ENCODE measurements around the gene TMEM147.

TMEM147 gene

DNA sequence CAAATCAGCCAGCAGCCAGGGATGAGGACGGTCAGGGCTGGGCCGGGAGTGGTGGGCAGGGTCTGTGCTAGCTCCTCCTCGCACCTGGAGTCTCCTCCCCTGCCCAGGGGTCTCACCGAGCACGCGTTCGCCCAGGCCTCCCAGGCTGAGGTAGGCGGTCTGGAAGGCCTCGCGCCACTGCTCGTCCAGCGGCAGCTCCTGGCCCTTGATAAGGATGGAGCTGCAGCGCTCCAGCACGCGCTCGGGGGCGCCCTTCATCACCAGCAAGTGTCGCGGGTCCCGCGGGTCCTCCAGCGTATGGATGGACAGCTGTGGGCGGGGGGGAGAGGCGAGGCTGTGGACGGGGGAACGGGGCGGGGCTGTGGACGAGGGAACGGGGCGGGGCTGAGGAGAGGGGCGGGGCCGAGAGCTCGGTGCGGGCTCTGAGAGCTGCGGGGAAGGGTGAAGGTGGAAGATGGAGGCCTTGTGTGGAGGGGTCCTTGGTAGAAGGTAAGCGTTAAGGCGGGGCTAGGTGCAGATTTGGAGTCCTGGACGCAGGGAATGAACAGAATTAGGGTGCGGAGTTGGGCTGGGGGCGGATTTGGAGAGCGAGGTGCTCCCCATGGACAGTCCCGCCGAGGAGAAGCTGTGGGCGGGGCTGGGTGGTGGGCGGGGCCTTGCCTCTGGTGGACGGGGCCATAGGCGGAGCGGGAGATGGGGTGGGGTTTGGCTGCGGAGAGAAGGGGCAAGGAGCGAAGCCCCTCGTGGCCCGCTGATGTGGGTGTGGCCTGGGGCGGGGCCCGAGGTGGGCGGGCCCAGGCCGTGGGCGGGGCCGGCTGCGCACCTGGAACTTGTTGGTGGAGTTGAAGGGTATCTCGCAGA is 12.3 kb downstream of the TMEM147 start (continued):
- TF ChIP-seq, protein P1, sequence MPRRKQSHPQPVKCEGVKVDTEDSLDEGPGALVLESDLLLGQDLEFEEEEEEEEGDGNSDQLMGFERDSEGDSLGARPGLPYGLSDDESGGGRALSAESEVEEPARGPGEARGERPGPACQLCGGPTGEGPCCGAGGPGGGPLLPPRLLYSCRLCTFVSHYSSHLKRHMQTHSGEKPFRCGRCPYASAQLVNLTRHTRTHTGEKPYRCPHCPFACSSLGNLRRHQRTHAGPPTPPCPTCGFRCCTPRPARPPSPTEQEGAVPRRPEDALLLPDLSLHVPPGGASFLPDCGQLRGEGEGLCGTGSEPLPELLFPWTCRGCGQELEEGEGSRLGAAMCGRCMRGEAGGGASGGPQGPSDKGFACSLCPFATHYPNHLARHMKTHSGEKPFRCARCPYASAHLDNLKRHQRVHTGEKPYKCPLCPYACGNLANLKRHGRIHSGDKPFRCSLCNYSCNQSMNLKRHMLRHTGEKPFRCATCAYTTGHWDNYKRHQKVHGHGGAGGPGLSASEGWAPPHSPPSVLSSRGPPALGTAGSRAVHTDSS (tag by site-specific recombination; IDR thresholded peaks at IDR 0.05) = no peak
- no peak for TF ChIP-seq MEIS1 (CRISPR knock-in tag; IDR thresholded peaks at IDR 0.05; ENCODE audit: borderline replicate concordance)
- no peak for TF ChIP-seq ZNF596 (tag by site-specific recombination; IDR thresholded peaks at IDR 0.05)
- TF ChIP-seq KLF10 (tag by site-specific recombination; IDR thresholded peaks at IDR 0.05) = no peak; the same call in 1 of the 2 replicates
- no peak for TF ChIP-seq ZNF776 (tag by site-specific recombination; IDR thresholded peaks at IDR 0.05; ENCODE audit: borderline replicate concordance)
- no peak for TF ChIP-seq ZNF548 (tag by site-specific recombination; IDR thresholded peaks at IDR 0.05)
- no peak for TF ChIP-seq PRDM4 (tag by site-specific recombination; IDR thresholded peaks at IDR 0.05)
- no peak for TF ChIP-seq TSHZ1 (tag by site-specific recombination; IDR thresholded peaks at IDR 0.05; ENCODE audit: borderline replicate concordance)
- TF ChIP-seq ZNF426 (tag by site-specific recombination; IDR thresholded peaks at IDR 0.05) = no peak
- peak; percentile 91 for TF ChIP-seq ZSCAN16 (tag by site-specific recombination; IDR thresholded peaks at IDR 0.05)
- no peak for TF ChIP-seq SCRT1 (tag by site-specific recombination; IDR thresholded peaks at IDR 0.05; ENCODE audit: borderline replicate concordance)
- peak; percentile 29; the same call in 1 of the 2 replicates for TF ChIP-seq ZNF629 (tag by site-specific recombination; IDR thresholded peaks at IDR 0.05)
- TF ChIP-seq ZNF791 (tag by site-specific recombination; IDR thresholded peaks at IDR 0.05) = no peak
- TF ChIP-seq ZNF580 (tag by site-specific recombination; IDR thresholded peaks at IDR 0.05) = no peak
- TF ChIP-seq KLF7 (tag by site-specific recombination; IDR thresholded peaks at IDR 0.05; ENCODE audit: borderline replicate concordance) = peak; percentile 78; the same call in 1 of the 2 replicates
- no peak for TF ChIP-seq PBX3 (CRISPR knock-in tag; IDR thresholded peaks at IDR 0.05)
- TF ChIP-seq ZNF510 (tag by site-specific recombination; IDR thresholded peaks at IDR 0.05; ENCODE audit: insufficient replicate concordance) = no peak
- TF ChIP-seq, protein P2, sequence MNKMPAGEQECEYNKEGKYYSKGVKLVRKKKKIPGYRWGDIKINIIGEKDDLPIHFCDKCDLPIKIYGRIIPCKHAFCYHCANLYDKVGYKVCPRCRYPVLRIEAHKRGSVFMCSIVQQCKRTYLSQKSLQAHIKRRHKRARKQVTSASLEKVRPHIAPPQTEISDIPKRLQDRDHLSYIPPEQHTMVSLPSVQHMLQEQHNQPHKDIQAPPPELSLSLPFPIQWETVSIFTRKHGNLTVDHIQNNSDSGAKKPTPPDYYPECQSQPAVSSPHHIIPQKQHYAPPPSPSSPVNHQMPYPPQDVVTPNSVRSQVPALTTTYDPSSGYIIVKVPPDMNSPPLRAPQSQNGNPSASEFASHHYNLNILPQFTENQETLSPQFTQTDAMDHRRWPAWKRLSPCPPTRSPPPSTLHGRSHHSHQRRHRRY (tag by site-specific recombination; IDR thresholded peaks at IDR 0.05) = no peak
- TF ChIP-seq ZNF221 (tag by site-specific recombination; IDR thresholded peaks at IDR 0.05; ENCODE audit: borderline replicate concordance) = no peak
- TF ChIP-seq ZFHX2 (tag by site-specific recombination; conservative IDR thresholded peaks at IDR 0.05) = peak; percentile 93
- no peak for TF ChIP-seq GFI1B (tag by site-specific recombination; IDR thresholded peaks at IDR 0.05)
- TF ChIP-seq ZNF169 (tag by site-specific recombination; IDR thresholded peaks at IDR 0.05) = no peak
- TF ChIP-seq ZFP69B (tag by site-specific recombination; IDR thresholded peaks at IDR 0.05) = 0 out of 2 replicates have a peak, but pooled peaks have one; percentile 70
- TF ChIP-seq, protein P3, sequence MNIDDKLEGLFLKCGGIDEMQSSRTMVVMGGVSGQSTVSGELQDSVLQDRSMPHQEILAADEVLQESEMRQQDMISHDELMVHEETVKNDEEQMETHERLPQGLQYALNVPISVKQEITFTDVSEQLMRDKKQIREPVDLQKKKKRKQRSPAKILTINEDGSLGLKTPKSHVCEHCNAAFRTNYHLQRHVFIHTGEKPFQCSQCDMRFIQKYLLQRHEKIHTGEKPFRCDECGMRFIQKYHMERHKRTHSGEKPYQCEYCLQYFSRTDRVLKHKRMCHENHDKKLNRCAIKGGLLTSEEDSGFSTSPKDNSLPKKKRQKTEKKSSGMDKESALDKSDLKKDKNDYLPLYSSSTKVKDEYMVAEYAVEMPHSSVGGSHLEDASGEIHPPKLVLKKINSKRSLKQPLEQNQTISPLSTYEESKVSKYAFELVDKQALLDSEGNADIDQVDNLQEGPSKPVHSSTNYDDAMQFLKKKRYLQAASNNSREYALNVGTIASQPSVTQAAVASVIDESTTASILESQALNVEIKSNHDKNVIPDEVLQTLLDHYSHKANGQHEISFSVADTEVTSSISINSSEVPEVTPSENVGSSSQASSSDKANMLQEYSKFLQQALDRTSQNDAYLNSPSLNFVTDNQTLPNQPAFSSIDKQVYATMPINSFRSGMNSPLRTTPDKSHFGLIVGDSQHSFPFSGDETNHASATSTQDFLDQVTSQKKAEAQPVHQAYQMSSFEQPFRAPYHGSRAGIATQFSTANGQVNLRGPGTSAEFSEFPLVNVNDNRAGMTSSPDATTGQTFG (tag by site-specific recombination; IDR thresholded peaks at IDR 0.05; ENCODE audit: borderline replicate concordance) = no peak
- peak; percentile 100 for TF ChIP-seq KLF8 (tag by site-specific recombination; IDR thresholded peaks at IDR 0.05)
- TF ChIP-seq KLF9 (tag by site-specific recombination; IDR thresholded peaks at IDR 0.05; ENCODE audit: low read depth) = peak; percentile 100

Data from HEK293 (cell line).